ENCODE results near the gene FMO4. TPM values are rescaled to one million over a fixed set of nuclear protein-coding genes. Genes with fewer than 3 reads are reported as not detected.

Gene FMO4
- total and polyA plus RNA-seq, 9 of the 15 experiments (the other 6 are each of a cell fraction or from before 2014, with no cell fraction given): 0.25 to 1.1 (median 0.54) TPM; not detected in 2

GRCh38 chr1:171298696-171299095, 15.3 kb upstream of the FMO4 start:
- Histone ChIP-seq H3K9ac (ENCODE audit: insufficient read depth in 1 of 2, low read depth in 2 of 2, low read length in 2 of 2) (no peak overlapping the region), H3K4me2 (ENCODE audit: insufficient read depth, low read length) (no peak overlapping the region), H3K27ac (ENCODE audit: extremely low read depth, low read depth, low read length) (no peak overlapping the region), H3K36me3 (ENCODE audit: control insufficient read depth, insufficient read depth, low read length) (no peaks in the 10 kb centered on the region), H3K4me1 (replicated peaks in 1 of 2; ENCODE audit: control insufficient read depth in 2 of 2, insufficient read depth in 2 of 2, low read length in 2 of 2) (no peaks in the 10 kb centered on the region), H3K27me3 (ENCODE audit: control insufficient read depth in 2 of 2, insufficient read depth in 2 of 2, low read length in 2 of 2) (no peaks in the 10 kb centered on the region), H3K4me3 (no peak overlapping the region), H3K9me1 (ENCODE audit: control insufficient read depth, insufficient read depth, low read length) (no peaks in the 10 kb centered on the region), H3K9me3 (replicated peaks; ENCODE audit: control insufficient read depth, insufficient read depth, low read depth, low read length) (no peaks in the 10 kb centered on the region), H4K20me1 (replicated peaks; ENCODE audit: control insufficient read depth, insufficient read depth, low read length) (no peaks in the 10 kb centered on the region), H3K79me2 (ENCODE audit: control insufficient read depth, insufficient read depth, low read length) (no peaks in the 10 kb centered on the region), H2AFZ (ENCODE audit: low read depth, low read length) (no peak overlapping the region)
- ATAC-seq (no peak), FAIRE-seq (no peak), DNase-seq (ENCODE audit: extremely low read depth in 1 of 4, low spot score in 3 of 4) (no peak)
- whole genome bisulfite sequencing (ENCODE audit: insufficient coverage, low coverage, missing lambda C conversion rate): 1% methylated on average over 4 of the region's 4 CpGs
- CTCF ChIA-PET (ENCODE audit: low intra/inter-chr PET ratio): no interaction called here
- in situ Hi-C loops (cut with MboI): no loop called here
- intact Hi-C loops (cut with micrococcal nuclease): no loop called here
- no TSS peak for BruUV-seq (replicated peaks)
- POLR2A ChIA-PET: no interaction called here
- TF ChIP-seq ZNF280B (CRISPR knock-in tag; IDR thresholded peaks at IDR 0.05) (no peak), ELF2 (CRISPR knock-in tag; IDR thresholded peaks at IDR 0.05) (no peak), ZBED1 (IDR thresholded peaks at IDR 0.05) (no peak), HSF4 (CRISPR knock-in tag; IDR thresholded peaks at IDR 0.05; ENCODE audit: borderline replicate concordance) (no peak), RBFOX2 (IDR thresholded peaks at IDR 0.05; ENCODE audit: low read depth, low read length) (no peak), THRA (IDR thresholded peaks at IDR 0.05) (no peak), RBM25 (IDR thresholded peaks at IDR 0.05; ENCODE audit: low read depth, low read length, severe bottlenecking) (no peak), E4F1 (CRISPR knock-in tag; IDR thresholded peaks at IDR 0.05; ENCODE audit: borderline replicate concordance) (no peak), MLLT1 (IDR thresholded peaks at IDR 0.05) (no peak), ARHGAP35 (IDR thresholded peaks at IDR 0.05; ENCODE audit: partially characterized antibody) (no peak), HCFC1 (IDR thresholded peaks at IDR 0.05; ENCODE audit: low read depth, low read length) (no peak), RUNX1 (IDR thresholded peaks at IDR 0.05; ENCODE audit: low read depth) (no peak), NUFIP1 (IDR thresholded peaks at IDR 0.05; ENCODE audit: partially characterized antibody) (no peak), CREB5 (CRISPR knock-in tag; IDR thresholded peaks at IDR 0.05) (no peak), TEAD4 (IDR thresholded peaks at IDR 0.05; ENCODE audit: low read length) (no peak), TEAD4 (CRISPR knock-in tag; IDR thresholded peaks at IDR 0.05; ENCODE audit: borderline replicate concordance) (no peak), HLTF (IDR thresholded peaks at IDR 0.05) (no peak)
